HUDEP-2 (cell line): ENCODE results near the gene PCED1B.
A peak's percentile ranks its signal among the peaks of the same experiment; 100 is the strongest.

ENCODE experiments used
- DNase-seq, 76 experiments: peaks; one replicate each; lab custom pipeline; 2025; ENCODE audit not compliant: unreplicated experiment in 76 of 76; lab: John Stamatoyannopoulos, UW

The PCED1B gene

DNA sequence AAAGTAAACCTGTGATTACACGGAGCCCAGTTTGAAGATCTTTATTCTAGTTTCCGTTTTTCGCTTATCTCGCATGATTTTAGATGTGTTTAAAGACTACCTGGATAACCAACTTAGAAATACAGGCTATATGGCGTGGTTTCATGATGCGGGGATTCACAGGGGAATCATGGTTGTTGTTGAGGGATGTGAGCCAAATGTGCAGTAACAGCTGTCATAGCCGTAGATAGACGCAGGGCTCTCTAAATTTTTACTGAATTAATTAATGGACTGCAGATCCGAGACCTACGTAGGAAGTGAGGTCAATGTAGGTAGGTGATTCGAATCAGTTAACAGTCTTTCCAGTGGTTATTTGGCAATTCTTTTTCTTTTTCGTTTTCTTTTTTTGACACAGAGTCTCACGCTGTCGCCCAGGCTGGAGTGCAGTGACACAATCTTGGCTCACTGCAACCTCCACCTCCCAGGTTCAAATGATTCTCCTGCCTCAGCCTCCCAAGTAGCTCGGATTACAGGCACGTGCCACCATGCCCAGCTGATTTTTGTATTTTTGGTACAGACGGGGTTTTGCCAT, 145.2 kb downstream of the PCED1B start:
- no peak for DNase-seq

GRCh38 chr12:47225356-47225755, 145.9 kb downstream of the PCED1B start:
- no peak for DNase-seq

GRCh38 chr12:47226199-47226598, 146.8 kb downstream of the PCED1B start:
- DNase-seq: no peak

DNA sequence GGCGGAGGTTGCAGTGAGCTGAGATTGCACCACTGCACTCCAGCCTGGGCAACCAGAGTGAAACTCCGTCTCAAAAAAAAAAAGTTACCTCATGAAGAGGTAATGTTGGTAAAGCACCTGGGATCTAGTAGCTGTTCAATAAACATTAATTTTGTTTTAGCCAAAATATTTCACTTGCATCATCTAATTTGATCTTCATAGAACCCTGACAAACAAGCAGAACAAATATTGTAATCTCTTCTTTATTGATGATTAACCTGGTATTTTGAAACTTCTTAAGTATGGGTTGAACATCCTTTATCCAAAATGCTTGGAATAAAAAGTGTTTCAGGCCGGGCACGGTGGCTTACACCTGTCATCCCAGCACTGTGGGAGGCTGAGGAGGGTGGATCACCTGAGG, 149.4 kb downstream of the PCED1B start:
- DNase-seq: no peak

DNA sequence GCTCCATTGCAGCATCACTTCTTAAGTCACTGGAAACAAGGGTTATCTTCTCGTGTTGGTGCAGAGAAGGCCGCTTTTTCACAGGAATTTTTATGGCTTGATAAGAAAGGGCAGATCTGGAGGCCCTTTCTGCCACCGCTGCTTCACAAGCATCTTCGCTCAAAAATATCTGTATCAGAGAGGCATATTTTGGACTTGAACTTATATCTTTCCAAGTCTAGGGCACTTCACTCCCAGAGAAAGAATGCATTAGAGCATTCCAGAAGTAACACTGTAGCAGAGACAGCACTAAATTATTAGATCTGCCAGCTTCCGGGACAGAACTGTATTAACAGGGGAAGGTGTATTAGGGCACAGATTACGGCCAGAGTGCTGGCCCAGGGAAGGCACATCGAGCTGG, 152.0 kb downstream of the PCED1B start:
- no peak for DNase-seq

GRCh38 chr12:47234576-47235141, 155.2 kb downstream of the PCED1B start:
- DNase-seq: no peak

- DNase-seq: no peak
Measured at GRCh38 chr12:47235258-47236040, 156.0 kb downstream of the PCED1B start.

DNA sequence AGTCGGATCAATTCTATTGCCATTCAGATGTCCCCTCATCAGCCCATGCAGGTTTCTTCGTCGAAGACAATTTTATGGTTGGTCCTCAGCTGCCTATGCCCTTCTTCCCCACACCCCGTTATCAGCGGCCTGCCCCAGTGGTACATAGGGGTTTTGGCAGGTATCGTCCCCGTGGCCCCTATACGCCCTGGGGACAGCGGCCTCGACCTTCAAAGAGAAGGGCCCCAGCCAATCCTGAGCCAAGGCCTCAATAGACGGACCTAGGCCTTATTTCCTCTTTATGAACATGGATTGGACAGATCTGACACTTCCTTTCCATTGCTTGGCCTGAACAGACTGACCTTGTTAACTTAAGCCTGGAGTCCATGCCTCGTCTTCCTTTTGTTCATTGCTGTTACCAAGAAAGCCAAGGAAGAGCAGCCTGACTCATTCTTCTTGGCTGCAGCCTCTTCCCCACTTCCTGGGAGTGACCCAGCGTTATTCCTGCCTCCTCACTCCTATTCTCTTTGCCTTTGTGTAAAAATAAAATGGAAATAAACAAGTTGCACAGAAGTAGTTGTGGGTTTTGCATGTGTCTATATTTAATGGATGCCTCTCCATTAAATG, 156.8 kb downstream of the PCED1B start:
- DNase-seq: no peak

DNA sequence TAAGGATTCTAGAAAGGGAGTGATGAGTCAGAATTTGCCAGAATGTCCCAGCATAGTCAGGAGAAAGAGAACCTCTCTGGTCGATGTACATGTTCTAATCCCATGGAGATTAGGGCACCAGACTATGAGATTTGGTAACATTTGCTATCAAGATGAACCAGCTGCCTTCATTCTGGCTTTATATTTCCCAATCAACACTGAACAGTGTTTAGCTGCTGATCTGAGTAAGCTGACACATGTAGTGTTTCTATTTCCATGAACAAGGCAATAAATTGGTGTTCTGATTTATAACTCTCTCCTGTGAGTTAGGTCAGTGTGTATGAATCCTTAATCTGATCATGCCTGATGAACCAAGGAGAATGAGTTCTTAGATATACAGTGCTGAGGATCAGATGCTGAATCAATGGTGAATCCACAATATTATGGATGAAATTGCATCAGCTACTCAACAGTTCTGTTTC, 158.4 kb downstream of the PCED1B start:
- DNase-seq: peak in 9 of 76 experiments; percentile 10 to 51 (median 12)

GRCh38 chr12:47238669-47239114, 159.3 kb downstream of the PCED1B start:
- no peak for DNase-seq

- DNase-seq: no peak
Measured at GRCh38 chr12:47242426-47242825, 163.0 kb downstream of the PCED1B start.

DNA sequence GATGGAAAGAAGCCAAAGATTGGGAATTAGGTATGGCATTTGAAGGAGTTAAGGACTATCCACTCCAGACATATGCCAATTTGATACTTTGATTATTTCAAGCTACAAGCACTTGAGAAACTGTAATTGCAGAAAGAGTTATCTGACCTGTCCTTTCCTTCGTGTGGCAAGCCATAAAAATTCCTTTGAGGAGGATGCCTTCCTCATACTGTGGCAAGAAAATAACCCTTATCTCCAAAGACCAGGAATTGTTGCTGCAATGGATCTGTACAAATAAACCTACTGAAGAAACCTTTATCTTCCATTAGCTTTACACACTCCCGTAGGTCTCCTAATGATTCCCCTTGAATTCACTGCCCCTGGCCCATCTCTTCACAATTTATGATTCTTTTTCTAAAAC, 165.4 kb downstream of the PCED1B start:
- DNase-seq: no peak

DNA sequence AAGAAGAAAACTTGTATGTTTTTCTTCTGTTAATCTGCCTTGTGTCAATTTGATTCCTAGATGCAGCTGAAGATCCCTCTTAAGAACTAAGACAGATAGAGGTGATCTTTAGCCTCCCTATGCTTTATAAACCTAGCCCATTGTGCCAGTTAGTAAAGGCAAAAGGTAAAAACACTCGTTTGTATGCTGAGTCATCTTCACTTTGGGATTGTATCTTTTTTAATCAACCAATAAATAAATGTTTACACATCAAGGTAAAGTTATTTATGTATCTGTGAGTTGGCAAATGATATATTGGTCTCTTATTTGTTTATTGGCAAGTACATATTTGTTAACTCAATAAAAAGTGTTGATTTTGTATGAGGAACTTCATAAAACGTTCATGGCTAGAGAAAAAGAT, 166.2 kb downstream of the PCED1B start:
- no peak for DNase-seq

- DNase-seq: peak in 1 of 76 experiments; percentile 7
Measured at GRCh38 chr12:47247418-47247817, 168.0 kb downstream of the PCED1B start.

GRCh38 chr12:47249082-47249481, 169.7 kb downstream of the PCED1B start:
- DNase-seq: peak in 9 of 76 experiments; percentile 10 to 43 (median 32)

DNA sequence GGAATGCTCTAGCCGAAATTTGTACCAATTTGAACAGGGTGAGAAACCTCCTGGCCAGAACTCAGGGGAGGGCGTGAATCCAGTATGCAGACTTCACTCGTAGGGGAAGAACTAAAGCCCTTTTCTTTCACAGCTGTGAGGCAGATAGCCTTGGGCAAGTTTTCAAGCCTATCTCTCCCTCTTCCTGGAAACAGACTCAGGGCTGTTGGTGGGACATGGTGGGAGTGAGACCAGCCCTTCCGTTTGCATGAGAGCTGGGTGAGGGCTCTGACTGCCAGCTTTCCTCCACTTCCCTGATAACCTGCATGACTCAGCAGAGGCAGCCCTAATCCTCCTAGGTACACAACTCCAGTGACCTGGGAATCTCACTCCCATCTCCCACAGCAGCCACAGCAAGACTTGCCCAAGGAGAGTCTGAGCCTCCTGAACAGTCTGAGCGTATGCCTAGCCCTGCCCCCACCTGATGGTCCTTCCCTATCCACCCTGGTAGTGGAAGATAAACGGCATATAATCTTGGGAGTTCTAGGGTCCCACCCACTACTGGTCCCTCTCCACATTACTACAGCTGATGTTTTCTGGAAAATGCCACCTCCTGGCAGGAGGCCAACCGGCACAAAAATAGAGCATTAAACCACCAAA, 170.4 kb downstream of the PCED1B start:
- DNase-seq: peak in 71 of 76 experiments; percentile 31 to 89 (median 64)

GRCh38 chr12:47251919-47252318, 172.5 kb downstream of the PCED1B start:
- DNase-seq: no peak

DNA sequence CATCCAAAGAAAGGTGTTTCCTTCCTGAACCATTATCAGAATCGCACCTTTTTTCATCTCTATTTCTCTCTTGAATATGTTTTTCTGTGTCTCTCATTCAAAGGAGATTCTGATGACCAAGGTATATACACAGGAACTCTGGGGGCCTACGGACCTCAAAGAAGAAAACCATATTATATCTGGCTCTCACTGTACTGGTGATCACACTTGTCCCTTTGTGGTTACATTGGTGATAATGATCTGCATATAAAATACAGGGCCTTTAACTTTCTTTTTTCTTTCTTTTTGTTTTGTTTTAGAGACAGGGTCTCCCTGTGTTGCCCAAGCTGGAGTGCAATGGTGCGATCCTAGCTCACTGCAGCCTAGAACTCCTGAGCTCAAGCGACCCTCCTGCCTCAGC, 185.5 kb downstream of the PCED1B start:
- no peak for DNase-seq

GRCh38 chr12:47265391-47265790, 186.0 kb downstream of the PCED1B start:
- DNase-seq: no peak

DNA sequence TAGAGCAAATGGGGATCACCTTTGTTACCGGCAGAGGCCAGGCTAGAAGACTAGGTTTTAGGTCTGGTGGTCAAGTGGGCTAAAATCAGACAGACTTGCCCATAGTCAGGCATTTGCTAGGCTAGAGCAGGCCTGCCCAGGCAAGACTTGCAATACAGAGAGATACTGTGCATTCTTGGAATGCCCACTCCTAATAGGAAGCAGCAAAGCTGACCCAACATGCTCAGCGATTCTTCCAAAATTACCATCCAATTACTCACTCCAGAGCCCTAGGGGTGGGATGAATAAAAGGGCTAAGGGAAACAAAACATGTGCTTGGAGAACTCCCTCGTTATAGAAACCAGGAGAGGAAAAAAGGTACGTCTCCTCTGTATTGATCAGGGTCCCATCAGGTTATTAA, 188.2 kb downstream of the PCED1B start:
- DNase-seq: no peak
